Gastrocnemius medialis (tissue), 4 donors: Measurements from ENCODE around the gene CLDN19.
"Not testable (repeated sequence)": the region's sequence is repeated elsewhere in the genome, so short reads cannot be mapped to it uniquely, and the experiment has no call there.

Source experiments
- POLR2A ChIP-seq, 2 donors: fragments of 450-650 bp; IDR thresholded peaks; one replicate each; pipeline ENCODE4 v1.6.1; 2017; ENCODE audit warnings: antibody characterized with exemption in 2 of 2, mild to moderate bottlenecking in 2 of 2, moderate library complexity in 2 of 2
- TF ChIP-seq, protein P1 (sequence below), 5 experiments: fragments of 450-650 bp in 3 of 5; fragments of 200-600 bp in 2 of 5; sonication (generic) in 2 of 5; IDR thresholded peaks in 4 of 5; conservative IDR thresholded peaks in 1 of 5; 1 replicate in 4 of 5; 2 replicates in 1 of 5; pipeline ENCODE4 v1.5.1; 2016 to 2019; ENCODE audit warnings: antibody characterized with exemption in 5 of 5, mild to moderate bottlenecking in 3 of 5, moderate library complexity in 3 of 5

DNA sequence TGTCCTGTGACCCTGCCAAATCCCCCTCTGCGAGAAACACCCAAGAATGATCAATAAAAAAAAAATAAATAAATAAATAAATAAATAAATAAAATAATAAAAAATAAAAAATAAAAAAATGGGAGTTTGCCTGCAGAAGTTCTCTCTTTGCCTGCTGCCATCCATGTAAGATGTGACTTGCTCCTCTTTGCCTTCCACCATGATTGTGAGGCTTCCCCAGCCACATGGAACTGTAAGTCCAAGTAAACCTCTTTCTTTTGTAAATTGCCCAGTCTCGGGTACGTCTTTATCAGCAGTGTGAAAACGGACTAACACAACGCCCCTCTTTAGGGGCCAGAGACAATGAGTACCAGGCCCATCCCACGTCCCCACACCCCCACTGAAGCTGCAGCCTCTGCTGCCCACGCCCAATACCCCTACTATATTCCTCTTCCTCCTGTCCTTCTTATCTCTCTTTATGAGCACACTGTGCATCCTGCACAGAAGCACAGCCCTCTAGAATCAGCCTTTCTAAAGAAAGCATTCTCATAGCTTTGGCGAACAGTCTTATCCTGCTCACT, 11.6 kb upstream of the CLDN19 start:
- TF ChIP-seq, protein P1, sequence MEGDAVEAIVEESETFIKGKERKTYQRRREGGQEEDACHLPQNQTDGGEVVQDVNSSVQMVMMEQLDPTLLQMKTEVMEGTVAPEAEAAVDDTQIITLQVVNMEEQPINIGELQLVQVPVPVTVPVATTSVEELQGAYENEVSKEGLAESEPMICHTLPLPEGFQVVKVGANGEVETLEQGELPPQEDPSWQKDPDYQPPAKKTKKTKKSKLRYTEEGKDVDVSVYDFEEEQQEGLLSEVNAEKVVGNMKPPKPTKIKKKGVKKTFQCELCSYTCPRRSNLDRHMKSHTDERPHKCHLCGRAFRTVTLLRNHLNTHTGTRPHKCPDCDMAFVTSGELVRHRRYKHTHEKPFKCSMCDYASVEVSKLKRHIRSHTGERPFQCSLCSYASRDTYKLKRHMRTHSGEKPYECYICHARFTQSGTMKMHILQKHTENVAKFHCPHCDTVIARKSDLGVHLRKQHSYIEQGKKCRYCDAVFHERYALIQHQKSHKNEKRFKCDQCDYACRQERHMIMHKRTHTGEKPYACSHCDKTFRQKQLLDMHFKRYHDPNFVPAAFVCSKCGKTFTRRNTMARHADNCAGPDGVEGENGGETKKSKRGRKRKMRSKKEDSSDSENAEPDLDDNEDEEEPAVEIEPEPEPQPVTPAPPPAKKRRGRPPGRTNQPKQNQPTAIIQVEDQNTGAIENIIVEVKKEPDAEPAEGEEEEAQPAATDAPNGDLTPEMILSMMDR (IDR thresholded peaks at IDR 0.05 in 4 of 5, conservative IDR thresholded peaks at IDR 0.05 in 1 of 5), result not testable (repeated sequence)
- TF ChIP-seq POLR2A (IDR thresholded peaks at IDR 0.05), result not testable (repeated sequence)
